NT2/D1 (cell line): ENCODE results near the gene CYBA.

Source experiments
- DNase-seq: peaks from one replicate; pipeline ENCODE4 v3.0.0-alpha.2; 2011; ENCODE audit warnings: low read depth, low spot score
- H3K27me3 ChIP-seq: 2 replicates; pipeline ENCODE4 v1.6.0; 2011; ENCODE audit warnings: mild to moderate bottlenecking; ENCODE audit not compliant: insufficient read length, insufficient read depth
- H3K36me3 ChIP-seq: 2 replicates; pipeline ENCODE4 v1.6.1; 2011; ENCODE audit warnings: mild to moderate bottlenecking, low read length, mixed read lengths; ENCODE audit not compliant: insufficient read depth, insufficient read length
- H3K4me1 ChIP-seq: 2 replicates; pipeline ENCODE4 v1.5.1; 2011; ENCODE audit not compliant: insufficient read depth, insufficient read length
- H3K4me3 ChIP-seq: 2 replicates; pipeline ENCODE4 v1.5.1; 2011; ENCODE audit warnings: low read depth; ENCODE audit not compliant: insufficient read length
- H3K9ac ChIP-seq: 2 replicates; pipeline ENCODE4 v1.6.0; 2011; ENCODE audit warnings: low read depth; ENCODE audit not compliant: insufficient read length
- H3K9me3 ChIP-seq: 2 replicates; pipeline ENCODE4 v1.5.1; 2011; ENCODE audit warnings: mild to moderate bottlenecking, low read length; ENCODE audit not compliant: insufficient read depth
- SUZ12 ChIP-seq: IDR thresholded peaks from 2 replicates; pipeline ENCODE4 v1.6.1; 2011; ENCODE audit not compliant: insufficient read length, insufficient read depth; ENCODE audit errors: extremely low read depth
- YY1 ChIP-seq: IDR thresholded peaks from 2 replicates; pipeline ENCODE4 v1.6.1; 2011; ENCODE audit not compliant: insufficient read length, insufficient read depth
- ZNF274 ChIP-seq: IDR thresholded peaks from 2 replicates; pipeline ENCODE4 v1.6.1; 2011; ENCODE audit warnings: mild to moderate bottlenecking, low read depth, low read length

CYBA gene

GRCh38 chr16:88653101-88653500, 2.2 kb upstream of the CYBA start:
- H3K4me3 ChIP-seq = no peak overlapping the region
- DNase-seq = no peak
- TF ChIP-seq SUZ12 = no peak
- peaks cover 18% of the 10 kb centered on the region for H3K4me1 ChIP-seq
- no peaks in the 10 kb centered on the region for H3K27me3 ChIP-seq
- no peaks in the 10 kb centered on the region for H3K9me3 ChIP-seq
- H3K9ac ChIP-seq = no peak overlapping the region
- H3K36me3 ChIP-seq = peaks cover 74% of the 10 kb centered on the region

- TF ChIP-seq SUZ12 (no peak), YY1 (no peak), ZNF274 (no peak)
- Histone ChIP-seq H3K4me1 (peaks cover 21% of the 10 kb centered on the region), H3K36me3 (peaks cover 74% of the 10 kb centered on the region), H3K4me3 (no peak overlapping the region), H3K9me3 (no peaks in the 10 kb centered on the region), H3K27me3 (no peaks in the 10 kb centered on the region), H3K9ac (no peak overlapping the region)
- no peak for DNase-seq
Observed at GRCh38 chr16:88652762-88653063, 1.9 kb upstream of the CYBA start.

- H3K9ac ChIP-seq = no peak overlapping the region
- no peak for DNase-seq
- peaks cover 24% of the 10 kb centered on the region for H3K4me1 ChIP-seq
Observed at GRCh38 chr16:88651989-88652761, 1.3 kb upstream of the CYBA start.

GRCh38 chr16:88651276-88651988, 579 bp upstream of the CYBA start:
- no peak for TF ChIP-seq YY1
- no peak for TF ChIP-seq ZNF274
- no peak for TF ChIP-seq SUZ12
- Histone ChIP-seq H3K27me3 (no peaks in the 10 kb centered on the region), H3K4me1 (peaks cover 23% of the 10 kb centered on the region), H3K9me3 (no peaks in the 10 kb centered on the region), H3K4me3 (peak overlapping the region; percentile 30), H3K36me3 (peaks cover 70% of the 10 kb centered on the region), H3K9ac (peak overlapping the region; percentile 81)
- DNase-seq = no peak

More at GRCh38 chr16:88651989-88652761, 1.3 kb upstream of the CYBA start:
- no peak overlapping the region for H3K4me3 ChIP-seq
- H3K36me3 ChIP-seq = peaks cover 73% of the 10 kb centered on the region
- no peak for TF ChIP-seq SUZ12
- TF ChIP-seq ZNF274 = no peak
- no peak for TF ChIP-seq YY1
- no peaks in the 10 kb centered on the region for H3K27me3 ChIP-seq
- no peaks in the 10 kb centered on the region for H3K9me3 ChIP-seq

GRCh38 chr16:88649924-88650748, 717 bp downstream of the CYBA start:
- Histone ChIP-seq H3K9me3 (no peaks in the 10 kb centered on the region), H3K4me1 (peaks cover 17% of the 10 kb centered on the region), H3K36me3 (peaks cover 70% of the 10 kb centered on the region), H3K9ac (peak overlapping the region; percentile 94), H3K4me3 (peak overlapping the region; percentile 76), H3K27me3 (no peaks in the 10 kb centered on the region)
- no peak for DNase-seq
- TF ChIP-seq ZNF274 = no peak
- TF ChIP-seq SUZ12 = no peak
- TF ChIP-seq YY1 = no peak

GRCh38 chr16:88649195-88649923, 1.5 kb downstream of the CYBA start:
- Histone ChIP-seq H3K27me3 (no peaks in the 10 kb centered on the region), H3K9me3 (no peaks in the 10 kb centered on the region), H3K36me3 (peaks cover 67% of the 10 kb centered on the region), H3K9ac (peak overlapping the region; percentile 94), H3K4me1 (peaks cover 17% of the 10 kb centered on the region), H3K4me3 (peak overlapping the region; percentile 76)
- DNase-seq = no peak
- TF ChIP-seq SUZ12 = no peak
- TF ChIP-seq YY1 = no peak
- no peak for TF ChIP-seq ZNF274
